MM.1S (cell line): Measurements from ENCODE around the gene CHDH.

Source experiments
- EZH2 ChIP-seq: fragments of 300-600 bp; sonication (generic); optimal IDR thresholded peaks from 2 replicates; pipeline ENCODE3; 2017; ENCODE audit warnings: low read depth, mild to moderate bottlenecking, antibody characterized with exemption, low read length, mixed read lengths
- TF ChIP-seq, protein P1 (sequence below): fragments of 300-600 bp; sonication (generic); IDR thresholded peaks from 2 replicates; pipeline ENCODE4 v1.5.1; 2016; ENCODE audit warnings: antibody characterized with exemption, low read length, mixed read lengths

DNA sequence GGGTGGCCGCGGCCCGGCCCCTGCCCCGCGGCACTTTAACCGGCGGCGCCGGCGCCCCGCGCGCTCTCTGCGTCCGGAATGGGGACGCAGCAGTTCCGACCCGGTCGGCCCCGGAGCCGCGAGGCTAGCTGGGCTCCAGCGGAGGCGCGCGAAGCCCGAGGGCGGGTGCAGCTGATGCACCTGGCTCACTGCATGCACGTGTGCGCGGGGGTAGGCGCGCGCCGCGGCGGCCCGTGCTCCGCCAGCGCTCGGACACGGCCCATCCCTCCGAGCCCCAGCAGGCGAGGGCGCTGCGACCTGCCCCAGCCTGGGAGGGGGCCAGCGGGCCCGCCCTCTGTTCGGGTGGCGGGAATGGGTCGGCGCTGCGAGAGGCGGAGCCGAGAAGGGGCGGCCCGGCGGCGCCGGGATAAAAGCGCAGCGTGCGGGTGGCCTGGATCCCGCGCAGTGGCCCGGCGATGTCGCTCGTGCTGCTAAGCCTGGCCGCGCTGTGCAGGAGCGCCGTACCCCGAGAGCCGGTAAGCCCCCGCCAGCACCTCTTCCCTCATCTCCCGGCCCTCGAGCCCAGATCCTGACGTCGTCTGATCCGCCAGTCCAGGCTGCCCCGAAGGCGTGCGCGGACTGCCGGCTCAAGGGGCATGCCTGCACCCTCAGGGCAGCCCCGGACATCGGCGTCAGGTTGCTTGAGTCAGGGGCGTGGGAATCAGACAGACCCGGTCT, at the start of gene CHDH, which contains the start of gene IL17RB:
- TF ChIP-seq, protein P1, sequence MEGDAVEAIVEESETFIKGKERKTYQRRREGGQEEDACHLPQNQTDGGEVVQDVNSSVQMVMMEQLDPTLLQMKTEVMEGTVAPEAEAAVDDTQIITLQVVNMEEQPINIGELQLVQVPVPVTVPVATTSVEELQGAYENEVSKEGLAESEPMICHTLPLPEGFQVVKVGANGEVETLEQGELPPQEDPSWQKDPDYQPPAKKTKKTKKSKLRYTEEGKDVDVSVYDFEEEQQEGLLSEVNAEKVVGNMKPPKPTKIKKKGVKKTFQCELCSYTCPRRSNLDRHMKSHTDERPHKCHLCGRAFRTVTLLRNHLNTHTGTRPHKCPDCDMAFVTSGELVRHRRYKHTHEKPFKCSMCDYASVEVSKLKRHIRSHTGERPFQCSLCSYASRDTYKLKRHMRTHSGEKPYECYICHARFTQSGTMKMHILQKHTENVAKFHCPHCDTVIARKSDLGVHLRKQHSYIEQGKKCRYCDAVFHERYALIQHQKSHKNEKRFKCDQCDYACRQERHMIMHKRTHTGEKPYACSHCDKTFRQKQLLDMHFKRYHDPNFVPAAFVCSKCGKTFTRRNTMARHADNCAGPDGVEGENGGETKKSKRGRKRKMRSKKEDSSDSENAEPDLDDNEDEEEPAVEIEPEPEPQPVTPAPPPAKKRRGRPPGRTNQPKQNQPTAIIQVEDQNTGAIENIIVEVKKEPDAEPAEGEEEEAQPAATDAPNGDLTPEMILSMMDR, result no peak; the same call in 1 of the 2 replicates
- no peak for TF ChIP-seq EZH2
